ENCODE data around the gene PRUNE2. TPM values are rescaled to one million over a fixed set of nuclear protein-coding genes. Genes with fewer than 3 reads are reported as not detected.

The PRUNE2 gene
- total RNA-seq, 4 donors from 2014 or later, result 15.6 to 37.8 (median 26.1) TPM

GRCh38 chr9:76932265-76932664 lies 26.4 kb upstream of the PRUNE2 start:
- DNase-seq, result no peak
- TF ChIP-seq, protein P1, sequence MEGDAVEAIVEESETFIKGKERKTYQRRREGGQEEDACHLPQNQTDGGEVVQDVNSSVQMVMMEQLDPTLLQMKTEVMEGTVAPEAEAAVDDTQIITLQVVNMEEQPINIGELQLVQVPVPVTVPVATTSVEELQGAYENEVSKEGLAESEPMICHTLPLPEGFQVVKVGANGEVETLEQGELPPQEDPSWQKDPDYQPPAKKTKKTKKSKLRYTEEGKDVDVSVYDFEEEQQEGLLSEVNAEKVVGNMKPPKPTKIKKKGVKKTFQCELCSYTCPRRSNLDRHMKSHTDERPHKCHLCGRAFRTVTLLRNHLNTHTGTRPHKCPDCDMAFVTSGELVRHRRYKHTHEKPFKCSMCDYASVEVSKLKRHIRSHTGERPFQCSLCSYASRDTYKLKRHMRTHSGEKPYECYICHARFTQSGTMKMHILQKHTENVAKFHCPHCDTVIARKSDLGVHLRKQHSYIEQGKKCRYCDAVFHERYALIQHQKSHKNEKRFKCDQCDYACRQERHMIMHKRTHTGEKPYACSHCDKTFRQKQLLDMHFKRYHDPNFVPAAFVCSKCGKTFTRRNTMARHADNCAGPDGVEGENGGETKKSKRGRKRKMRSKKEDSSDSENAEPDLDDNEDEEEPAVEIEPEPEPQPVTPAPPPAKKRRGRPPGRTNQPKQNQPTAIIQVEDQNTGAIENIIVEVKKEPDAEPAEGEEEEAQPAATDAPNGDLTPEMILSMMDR (IDR thresholded peaks at IDR 0.05), result no peak
- TF ChIP-seq POLR2A (IDR thresholded peaks at IDR 0.05), result no peak

GRCh38 chr9:76927540-76928240 lies 21.8 kb upstream of the PRUNE2 start:
- Histone ChIP-seq H3K27ac (no peak overlapping the region), H3K27me3 (no peaks in the 10 kb centered on the region), H3K4me3 (no peak overlapping the region), H3K4me1 (no peaks in the 10 kb centered on the region), H3K9me3 (no peaks in the 10 kb centered on the region), H3K36me3 (no peaks in the 10 kb centered on the region)
- TF ChIP-seq, protein P1 (IDR thresholded peaks at IDR 0.05), result no peak
- no peak for TF ChIP-seq POLR2A (IDR thresholded peaks at IDR 0.05)
- no peak for DNase-seq

More at GRCh38 chr9:76932265-76932664, 26.4 kb upstream of the PRUNE2 start:
- Histone ChIP-seq H3K36me3 (no peaks in the 10 kb centered on the region), H3K27ac (no peak overlapping the region), H3K4me3 (no peak overlapping the region), H3K27me3 (no peaks in the 10 kb centered on the region), H3K4me1 (no peaks in the 10 kb centered on the region), H3K9me3 (no peaks in the 10 kb centered on the region)

GRCh38 chr9:76926846-76927245 lies 20.9 kb upstream of the PRUNE2 start:
- no peak for DNase-seq
- no peaks in the 10 kb centered on the region for H3K36me3 ChIP-seq
- no peak overlapping the region for H3K4me3 ChIP-seq
- no peak overlapping the region for H3K27ac ChIP-seq
- H3K9me3 ChIP-seq, result no peaks in the 10 kb centered on the region
- no peaks in the 10 kb centered on the region for H3K27me3 ChIP-seq
- H3K4me1 ChIP-seq, result no peaks in the 10 kb centered on the region
- TF ChIP-seq, protein P1 (IDR thresholded peaks at IDR 0.05), result no peak
- TF ChIP-seq POLR2A (IDR thresholded peaks at IDR 0.05), result no peak

DNA sequence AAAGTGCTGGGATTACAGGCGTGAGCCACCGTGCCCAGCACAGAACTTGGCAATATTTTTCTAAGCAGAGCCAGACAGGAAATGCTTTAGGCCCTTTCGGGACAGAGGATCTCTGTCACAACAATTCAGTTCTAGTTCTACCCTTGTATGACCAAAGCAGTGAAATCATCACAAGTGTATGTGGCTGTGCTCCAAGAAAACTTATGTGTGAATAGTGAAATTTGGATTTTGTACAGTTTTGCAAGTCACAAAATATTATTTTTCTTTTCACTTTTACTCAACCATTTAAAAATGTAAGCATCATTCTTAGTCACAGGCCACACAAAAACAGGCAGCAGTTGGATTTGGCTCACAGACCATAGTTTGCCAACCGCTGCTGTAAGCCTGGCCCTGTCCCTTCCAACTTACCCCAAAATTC lies 20.4 kb upstream of the PRUNE2 start:
- Histone ChIP-seq H3K36me3 (no peaks in the 10 kb centered on the region), H3K27me3 (no peaks in the 10 kb centered on the region), H3K4me3 (no peak overlapping the region), H3K27ac (no peak overlapping the region), H3K9me3 (no peaks in the 10 kb centered on the region), H3K4me1 (no peaks in the 10 kb centered on the region)
- no peak for TF ChIP-seq POLR2A (IDR thresholded peaks at IDR 0.05)
- TF ChIP-seq, protein P1 (IDR thresholded peaks at IDR 0.05), result no peak
- no peak for DNase-seq

DNA sequence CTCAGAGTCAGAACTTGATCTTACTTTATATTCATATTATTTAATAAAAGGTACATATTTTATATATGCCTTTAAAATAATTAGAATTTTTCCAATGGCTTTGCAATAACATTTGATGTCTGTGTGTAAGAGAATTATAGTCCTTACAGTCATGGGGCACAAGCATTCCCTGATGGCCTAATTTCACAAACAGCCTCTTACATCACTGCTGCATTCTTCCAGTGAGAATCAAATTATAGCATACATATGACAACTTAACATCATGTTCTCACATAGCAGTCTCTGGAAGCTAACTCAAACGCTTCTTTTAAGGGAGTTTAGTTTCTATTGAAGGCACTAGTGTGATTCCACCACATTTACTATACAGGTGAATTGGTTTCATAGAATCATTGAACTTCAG lies 15.3 kb upstream of the PRUNE2 start:
- H3K4me1 ChIP-seq, result no peaks in the 10 kb centered on the region
- no peaks in the 10 kb centered on the region for H3K9me3 ChIP-seq
- H3K36me3 ChIP-seq, result no peaks in the 10 kb centered on the region
- DNase-seq, result no peak
- no peak overlapping the region for H3K27ac ChIP-seq
- no peak overlapping the region for H3K4me3 ChIP-seq
- TF ChIP-seq, protein P1 (IDR thresholded peaks at IDR 0.05), result no peak
- no peak for TF ChIP-seq POLR2A (IDR thresholded peaks at IDR 0.05)
- H3K27me3 ChIP-seq, result no peaks in the 10 kb centered on the region

Measured in Peyer's patch (tissue), 4 donors.